HEK293 (cell line): ENCODE data around the gene SLFN12L.

ENCODE experiments used
- ZNF623 ChIP-seq: fragments of 450-650 bp; formaldehyde crosslinking; IDR thresholded peaks from 2 replicates; pipeline ENCODE4 v1.5.1; 2016; ENCODE audit warnings: missing biosample characterization, missing genetic modification characterization
- ZNF670 ChIP-seq: fragments of 450-650 bp; formaldehyde crosslinking; IDR thresholded peaks from 2 replicates; pipeline ENCODE4 v1.5.1; 2016; ENCODE audit warnings: missing biosample characterization, missing genetic modification characterization, low read depth
- TF ChIP-seq, protein P1 (sequence below): fragments of 450-650 bp; formaldehyde crosslinking; IDR thresholded peaks from 2 replicates; pipeline ENCODE4 v1.5.1; 2016; ENCODE audit warnings: missing biosample characterization, missing genetic modification characterization

DNA sequence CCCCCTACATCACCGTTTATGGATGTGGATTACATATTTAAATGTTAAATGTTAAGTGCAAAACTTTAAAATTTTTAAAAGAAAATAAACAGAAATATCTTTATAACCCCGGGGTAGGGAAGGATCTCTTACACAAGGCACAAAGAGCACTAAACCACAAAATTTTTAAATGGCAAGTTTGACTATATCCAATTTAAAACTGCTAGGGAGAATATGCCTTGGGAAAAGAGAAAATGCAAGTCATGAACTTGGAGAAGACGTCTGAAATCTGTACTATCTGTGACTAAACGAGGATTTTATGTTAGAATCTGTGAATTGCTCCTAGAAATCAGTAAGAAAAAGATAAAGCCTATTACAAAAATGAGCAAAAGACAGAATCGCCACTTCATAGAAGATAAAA is 60.2 kb downstream of the SLFN12L start:
- no peak for TF ChIP-seq ZNF670 (tag by site-specific recombination)
- TF ChIP-seq, protein P1, sequence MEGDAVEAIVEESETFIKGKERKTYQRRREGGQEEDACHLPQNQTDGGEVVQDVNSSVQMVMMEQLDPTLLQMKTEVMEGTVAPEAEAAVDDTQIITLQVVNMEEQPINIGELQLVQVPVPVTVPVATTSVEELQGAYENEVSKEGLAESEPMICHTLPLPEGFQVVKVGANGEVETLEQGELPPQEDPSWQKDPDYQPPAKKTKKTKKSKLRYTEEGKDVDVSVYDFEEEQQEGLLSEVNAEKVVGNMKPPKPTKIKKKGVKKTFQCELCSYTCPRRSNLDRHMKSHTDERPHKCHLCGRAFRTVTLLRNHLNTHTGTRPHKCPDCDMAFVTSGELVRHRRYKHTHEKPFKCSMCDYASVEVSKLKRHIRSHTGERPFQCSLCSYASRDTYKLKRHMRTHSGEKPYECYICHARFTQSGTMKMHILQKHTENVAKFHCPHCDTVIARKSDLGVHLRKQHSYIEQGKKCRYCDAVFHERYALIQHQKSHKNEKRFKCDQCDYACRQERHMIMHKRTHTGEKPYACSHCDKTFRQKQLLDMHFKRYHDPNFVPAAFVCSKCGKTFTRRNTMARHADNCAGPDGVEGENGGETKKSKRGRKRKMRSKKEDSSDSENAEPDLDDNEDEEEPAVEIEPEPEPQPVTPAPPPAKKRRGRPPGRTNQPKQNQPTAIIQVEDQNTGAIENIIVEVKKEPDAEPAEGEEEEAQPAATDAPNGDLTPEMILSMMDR: no peak
- TF ChIP-seq ZNF623: no peak
